GM23338 (cell line): ENCODE results near the gene DAD1. TPM values are rescaled to one million over a fixed set of nuclear protein-coding genes. Genes with fewer than 3 reads are reported as not detected.

Experiments used
- ATAC-seq: fragments of 200-7000 bp; cut with Tn5 transposase; 3 replicates; pipeline ENCODE4 v1.9.1; 2020
- DNase-seq: peaks from one replicate; pipeline ENCODE4 v3.0.0-alpha.2; 2015; ENCODE audit warnings: low spot score
- H2AFZ ChIP-seq: fragments of 200-600 bp; sonication (generic); 2 replicates; pipeline ENCODE4 v1.8.0; 2016; ENCODE audit warnings: antibody characterized with exemption, mild to moderate bottlenecking, moderate library complexity
- H3F3A ChIP-seq: fragments of 200-600 bp; sonication (generic); replicated peaks from 2 replicates; pipeline ENCODE4 v1.8.0; 2017; ENCODE audit warnings: antibody characterized with exemption, mixed run types, low read depth
- H3K27ac ChIP-seq: fragments of 200-600 bp; sonication (generic); 2 replicates; pipeline ENCODE4 v1.6.1; 2016; ENCODE audit warnings: low read depth
- H3K27me3 ChIP-seq: fragments of 200-600 bp; sonication (generic); 2 replicates; pipeline ENCODE4 v1.8.0; 2016; ENCODE audit warnings: mild to moderate bottlenecking, mixed run types, moderate library complexity; ENCODE audit not compliant: insufficient read depth
- H3K36me3 ChIP-seq: fragments of 200-600 bp; sonication (generic); 2 replicates; pipeline ENCODE4 v1.8.0; 2016; ENCODE audit warnings: mild to moderate bottlenecking; ENCODE audit not compliant: insufficient read depth
- H3K4me1 ChIP-seq: fragments of 200-600 bp; sonication (generic); 2 replicates; pipeline ENCODE4 v1.8.0; 2016; ENCODE audit warnings: mild to moderate bottlenecking, moderate library complexity; ENCODE audit not compliant: insufficient read depth
- H3K4me2 ChIP-seq: fragments of 200-600 bp; sonication (generic); 2 replicates; pipeline ENCODE4 v1.7.1; 2017; ENCODE audit warnings: mixed run types
- H3K4me3 ChIP-seq: fragments of 200-600 bp; sonication (generic); 2 replicates; pipeline ENCODE4 v1.6.1; 2016; ENCODE audit warnings: mixed run types
- H3K79me2 ChIP-seq: fragments of 200-600 bp; sonication (generic); replicated peaks from 2 replicates; pipeline ENCODE4 v1.8.0; 2017; ENCODE audit warnings: mild to moderate bottlenecking; ENCODE audit not compliant: insufficient read depth
- H3K9me2 ChIP-seq: fragments of 200-600 bp; sonication (generic); 2 replicates; pipeline ENCODE4 v1.8.0; 2017; ENCODE audit not compliant: insufficient read depth
- H4K20me1 ChIP-seq: fragments of 200-600 bp; sonication (generic); replicated peaks from 2 replicates; pipeline ENCODE4 v1.8.0; 2017; ENCODE audit warnings: mild to moderate bottlenecking; ENCODE audit not compliant: insufficient read depth
- H3K27ac Mint-ChIP-seq: 2 replicates; pipeline ENCODE4 v1.8.0; 2020; ENCODE audit warnings: inconsistent platforms, mild to moderate bottlenecking, moderate library complexity, mixed read lengths
- H3K27me3 Mint-ChIP-seq: 3 replicates; pipeline ENCODE4 v1.8.0; 2022; ENCODE audit warnings: low read depth, mild to moderate bottlenecking, moderate library complexity, mixed read lengths, inconsistent platforms; ENCODE audit not compliant: insufficient read depth, poor library complexity
- H3K36me3 Mint-ChIP-seq: 3 replicates; pipeline ENCODE4 v1.8.0; 2021; ENCODE audit warnings: low read depth, mild to moderate bottlenecking, inconsistent platforms, moderate library complexity, mixed read lengths
- H3K4me1 Mint-ChIP-seq: 3 replicates; pipeline ENCODE4 v1.8.0; 2020; ENCODE audit warnings: mild to moderate bottlenecking, inconsistent platforms, mixed read lengths
- H3K4me3 Mint-ChIP-seq: 3 replicates; pipeline ENCODE4 v1.8.0; 2021; ENCODE audit warnings: moderate library complexity, mild to moderate bottlenecking, inconsistent platforms, mixed read lengths
- H3K9me3 Mint-ChIP-seq: 3 replicates; pipeline ENCODE4 v1.8.0; 2020; ENCODE audit warnings: moderate library complexity, mild to moderate bottlenecking, inconsistent platforms, mixed read lengths
- CREB1 ChIP-seq: fragments of 250-450 bp; sonication (Bioruptor Pico); IDR thresholded peaks from 2 replicates; pipeline ENCODE4 v1.5.0; 2020; ENCODE audit warnings: low read depth, mild to moderate bottlenecking, moderate library complexity
- CTCF ChIP-seq, 2 experiments: fragments of 200-600 bp in 1 of 2; sonication (generic) in 1 of 2; conservative IDR thresholded peaks; 2 replicates each; pipeline versions ENCODE4 v1.5.1 to v1.6.1; 2016 to 2017; ENCODE audit warnings: antibody characterized with exemption in 2 of 2, low read depth in 2 of 2, mild to moderate bottlenecking in 2 of 2, moderate library complexity in 1 of 2
- ETS1 ChIP-seq: IDR thresholded peaks from 2 replicates; pipeline ENCODE4 v1.6.1; 2016; ENCODE audit warnings: antibody characterized with exemption
- EZH2 ChIP-seq: fragments of 200-600 bp; sonication (generic); IDR thresholded peaks from one replicate; pipeline ENCODE4 v1.8.0; 2017; ENCODE audit warnings: antibody characterized with exemption, mild to moderate bottlenecking, low read depth; ENCODE audit not compliant: unreplicated experiment
- EZH2phosphoT487 ChIP-seq: fragments of 200-600 bp; sonication (generic); IDR thresholded peaks from one replicate; pipeline ENCODE4 v1.8.1; 2018; ENCODE audit warnings: antibody characterized with exemption; ENCODE audit not compliant: unreplicated experiment
- JUNB ChIP-seq: IDR thresholded peaks from one replicate; pipeline ENCODE4 v1.6.1; 2016; ENCODE audit warnings: antibody characterized with exemption; ENCODE audit not compliant: unreplicated experiment
- NANOG ChIP-seq: IDR thresholded peaks from 2 replicates; pipeline ENCODE4 v1.6.1; 2016; ENCODE audit warnings: antibody characterized with exemption, borderline replicate concordance
- POLR2AphosphoS5 ChIP-seq: IDR thresholded peaks from 2 replicates; pipeline ENCODE4 v1.6.1; 2016; ENCODE audit warnings: antibody characterized with exemption, low read depth
- REST ChIP-seq: IDR thresholded peaks from one replicate; pipeline ENCODE4 v1.6.1; 2018; ENCODE audit warnings: antibody characterized with exemption; ENCODE audit not compliant: unreplicated experiment
- STAT1 ChIP-seq: IDR thresholded peaks from one replicate; pipeline ENCODE4 v1.6.1; 2016; ENCODE audit warnings: antibody characterized with exemption; ENCODE audit not compliant: unreplicated experiment
- ZNF114 ChIP-seq: fragments of 250-450 bp; sonication (Bioruptor Pico); IDR thresholded peaks from 2 replicates; pipeline ENCODE4 v1.5.0; 2020; ENCODE audit warnings: mild to moderate bottlenecking, moderate library complexity
- ZNF331 ChIP-seq: fragments of 250-450 bp; sonication (Bioruptor Pico); IDR thresholded peaks from 2 replicates; pipeline ENCODE4 v1.5.0; 2020; ENCODE audit warnings: low read depth, mild to moderate bottlenecking, moderate library complexity
- ZNF462 ChIP-seq: fragments of 250-450 bp; sonication (Bioruptor Pico); IDR thresholded peaks from 2 replicates; pipeline ENCODE4 v1.5.0; 2020; ENCODE audit warnings: mild to moderate bottlenecking, moderate library complexity
- polyA plus RNA-seq: library from polyadenylated mRNA; unstranded; fragments of >200 nt; fragmentation: Nextera tagmentation; extraction: Ambion mirVana; gene quantifications from 2 replicates; pipeline ENCODE4 v1.2.1, GENCODE V29; 2016
- total RNA-seq: library from RNA; depleted of rRNA; stranded (reverse); fragments of >200 nt; shearing (Covaris generic); gene quantifications from 2 replicates; pipeline ENCODE4 v1.2.3, GENCODE V29; 2014

DAD1 gene
- total and polyA plus RNA-seq, 2 experiments from 2014 or later = 180 to 252 TPM

GRCh38 chr14:22579881-22580280 is 9.1 kb downstream of the DAD1 start:
- no peak overlapping the region for H3K4me3 ChIP-seq
- Mint-ChIP-seq H3K4me3 (no peak overlapping the region), H3K27ac (no peak overlapping the region), H3K4me1 (no peaks in the 10 kb centered on the region; the same call in 2 of the 3 replicates), H3K9me3 (no peaks in the 10 kb centered on the region), H3K27me3 (no peaks in the 10 kb centered on the region), H3K36me3 (peaks cover 1% of the 10 kb centered on the region; the same call in 2 of the 3 replicates)
- H3K9me2 ChIP-seq = no peaks in the 10 kb centered on the region
- H2AFZ ChIP-seq = no peak overlapping the region
- TF ChIP-seq ETS1 (no peak), POLR2AphosphoS5 (no peak), ZNF462 (no peak), CTCF (conservative IDR thresholded peaks at IDR 0.05; ENCODE audit: low read depth in 2 of 2) (no peak), EZH2phosphoT487 (no peak), STAT1 (no peak), ZNF331 (CRISPR knock-in tag) (no peak), JUNB (no peak), NANOG (no peak), EZH2 (no peak), ZNF114 (CRISPR knock-in tag) (no peak), CREB1 (CRISPR knock-in tag) (no peak), REST (no peak)
- DNase-seq (no peak), ATAC-seq (no peak)
- no peaks in the 10 kb centered on the region for H3K27me3 ChIP-seq
- peaks cover 4% of the 10 kb centered on the region; the same call in 1 of the 2 replicates for H3K36me3 ChIP-seq
- no peak overlapping the region for H3K4me2 ChIP-seq
- H3K4me1 ChIP-seq = no peaks in the 10 kb centered on the region
- no peaks in the 10 kb centered on the region for H3F3A ChIP-seq
- peaks cover 83% of the 10 kb centered on the region for H3K79me2 ChIP-seq
- H4K20me1 ChIP-seq = peaks cover 5% of the 10 kb centered on the region
- no peak overlapping the region for H3K27ac ChIP-seq
